Loucy (cell line): ENCODE measurements around the gene FBXO42.
"Not testable (repeated sequence)": the region's sequence is repeated elsewhere in the genome, so short reads cannot be mapped to it uniquely, and the experiment has no call there.

ENCODE experiments used
- EZH2phosphoT487 ChIP-seq: fragments of 200-600 bp; IDR thresholded peaks from 2 replicates; pipeline ENCODE4 v1.6.1; 2018; ENCODE audit warnings: antibody characterized with exemption, mild to moderate bottlenecking, moderate library complexity, borderline replicate concordance
- TF ChIP-seq, protein P1 (sequence below): fragments of 200-600 bp; sonication (generic); conservative IDR thresholded peaks from 2 replicates; pipeline ENCODE4 v1.5.1; 2014; ENCODE audit warnings: mild to moderate bottlenecking, antibody characterized with exemption, low read length

DNA sequence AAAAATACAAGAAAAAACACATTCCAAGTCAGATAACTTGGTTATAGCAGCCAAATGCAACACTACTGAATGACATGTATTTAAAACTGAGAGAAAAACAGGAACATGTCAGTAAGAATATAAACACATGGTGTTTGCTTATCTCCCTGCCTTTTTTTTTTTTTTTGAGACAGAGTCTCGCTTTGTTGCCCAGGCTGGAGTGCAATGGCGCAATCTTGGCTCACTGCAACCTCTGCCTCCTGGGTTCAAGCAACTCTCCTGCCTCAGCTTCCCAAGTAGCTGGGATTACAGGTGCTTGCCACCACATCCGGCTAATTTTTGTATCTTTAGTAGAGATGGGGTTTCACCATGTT lies 12.8 kb upstream of the FBXO42 start:
- TF ChIP-seq, protein P1, sequence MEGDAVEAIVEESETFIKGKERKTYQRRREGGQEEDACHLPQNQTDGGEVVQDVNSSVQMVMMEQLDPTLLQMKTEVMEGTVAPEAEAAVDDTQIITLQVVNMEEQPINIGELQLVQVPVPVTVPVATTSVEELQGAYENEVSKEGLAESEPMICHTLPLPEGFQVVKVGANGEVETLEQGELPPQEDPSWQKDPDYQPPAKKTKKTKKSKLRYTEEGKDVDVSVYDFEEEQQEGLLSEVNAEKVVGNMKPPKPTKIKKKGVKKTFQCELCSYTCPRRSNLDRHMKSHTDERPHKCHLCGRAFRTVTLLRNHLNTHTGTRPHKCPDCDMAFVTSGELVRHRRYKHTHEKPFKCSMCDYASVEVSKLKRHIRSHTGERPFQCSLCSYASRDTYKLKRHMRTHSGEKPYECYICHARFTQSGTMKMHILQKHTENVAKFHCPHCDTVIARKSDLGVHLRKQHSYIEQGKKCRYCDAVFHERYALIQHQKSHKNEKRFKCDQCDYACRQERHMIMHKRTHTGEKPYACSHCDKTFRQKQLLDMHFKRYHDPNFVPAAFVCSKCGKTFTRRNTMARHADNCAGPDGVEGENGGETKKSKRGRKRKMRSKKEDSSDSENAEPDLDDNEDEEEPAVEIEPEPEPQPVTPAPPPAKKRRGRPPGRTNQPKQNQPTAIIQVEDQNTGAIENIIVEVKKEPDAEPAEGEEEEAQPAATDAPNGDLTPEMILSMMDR, result not testable (repeated sequence)
- not testable (repeated sequence) for TF ChIP-seq EZH2phosphoT487
